Prostate gland (tissue), 2 donors: ENCODE measurements around the gene SSTR3. TPM values are rescaled to one million over a fixed set of nuclear protein-coding genes. Genes with fewer than 3 reads are reported as not detected.

Experiments used
- DNase-seq: peaks from one replicate; pipeline ENCODE4 v3.0.0-alpha.2; 2019; ENCODE audit warnings: low spot score
- H3K27ac ChIP-seq, 2 donors: fragments of 200-600 bp; sonication (generic); 2 replicates each; pipeline ENCODE4 v1.5.1; 2017 to 2019
- H3K27me3 ChIP-seq: fragments of 200-600 bp; sonication (generic); replicated peaks from 2 replicates; pipeline ENCODE4 v1.5.1; 2019; ENCODE audit not compliant: insufficient read depth
- H3K36me3 ChIP-seq, 2 donors: fragments of 200-600 bp; sonication (generic); 1 replicate in 1 of 2; 2 replicates in 1 of 2; pipeline versions ENCODE4 v1.5.1 to v1.8.1; 2017 to 2019
- H3K4me1 ChIP-seq: fragments of 200-600 bp; sonication (generic); replicated peaks from 2 replicates; pipeline ENCODE4 v1.5.1; 2019
- H3K4me3 ChIP-seq, 2 donors: fragments of 200-600 bp; sonication (generic); 2 replicates each; pipeline ENCODE4 v1.5.1; 2017 to 2019
- H3K9me3 ChIP-seq: fragments of 200-600 bp; sonication (generic); 2 replicates; pipeline ENCODE4 v1.5.1; 2017
- POLR2A ChIP-seq: fragments of 450-650 bp; IDR thresholded peaks from one replicate; pipeline ENCODE4 v1.6.1; 2016; ENCODE audit warnings: antibody characterized with exemption, mild to moderate bottlenecking
- POLR2AphosphoS5 ChIP-seq: sonication (generic); formaldehyde crosslinking; IDR thresholded peaks from one replicate; pipeline ENCODE4 v1.6.1; 2017; ENCODE audit warnings: antibody characterized with exemption
- WGBS: methylation state at CpG from one replicate; pipeline ENCODE4 v1.1.5; 2018; 5-methylcytosine and 5-hydroxymethylcytosine counted together
- intact Hi-C: fragments of 100-400 bp; cut with DNase I; formaldehyde crosslinking; loops from one replicate; pipeline ENCODE4 v1.14.2; 2022
- total RNA-seq, 2 donors: library from RNA; depleted of rRNA; stranded (reverse); fragments of >200 nt; gene quantifications; one replicate each; pipeline ENCODE4 v1.1.0, GENCODE V29; 2016
- TF ChIP-seq, protein P1 (sequence below), 4 experiments: fragments of 200-600 bp in 2 of 4; fragments of 450-650 bp in 2 of 4; sonication (generic) in 2 of 4; IDR thresholded peaks; 1 replicate in 3 of 4; 2 replicates in 1 of 4; pipeline ENCODE4 v1.5.1; 2016 to 2019; ENCODE audit warnings: antibody characterized with exemption in 4 of 4, mild to moderate bottlenecking in 2 of 4, moderate library complexity in 2 of 4

Gene SSTR3
- total RNA-seq, 2 donors from 2014 or later: 46.4 TPM; not detected in 1

DNA sequence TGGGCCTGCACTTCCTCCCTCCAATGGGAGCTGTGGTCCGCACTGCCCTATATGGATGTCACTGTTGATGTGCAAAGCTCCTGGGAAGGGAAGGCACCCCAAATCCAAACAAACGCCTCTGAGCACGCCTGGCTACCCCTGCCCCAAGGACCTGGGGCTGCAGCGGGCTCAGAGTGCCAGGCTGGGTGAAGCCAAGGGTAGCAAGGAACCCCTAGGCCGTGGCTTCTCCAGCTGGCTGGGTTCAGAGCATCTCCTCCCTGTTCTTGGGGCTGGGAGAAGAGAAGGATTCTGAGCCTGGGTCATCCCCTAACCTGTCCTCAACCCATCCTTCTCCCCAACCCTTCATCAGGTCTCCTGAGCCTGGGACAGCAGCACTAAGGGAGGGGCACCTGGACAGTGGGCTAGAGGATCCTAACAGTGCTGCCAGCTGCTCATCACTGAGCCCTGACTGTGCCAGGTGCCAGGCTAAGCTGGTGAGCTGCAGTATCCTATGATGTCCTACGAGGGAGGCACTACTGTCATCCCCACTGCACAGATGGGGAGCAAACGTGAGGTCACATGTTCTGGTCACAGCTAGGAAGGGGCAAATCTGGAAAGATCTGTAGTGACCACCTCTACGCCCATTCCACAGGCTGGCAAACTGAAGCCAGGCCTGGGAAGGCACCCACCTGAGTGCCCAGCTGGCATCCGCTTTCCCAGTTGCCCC, 3.0 kb downstream of the SSTR3 start:
- Histone ChIP-seq H3K36me3 (no peaks in the 10 kb centered on the region), H3K27me3 (no peaks in the 10 kb centered on the region), H3K4me3 (no peak overlapping the region), H3K4me1 (no peaks in the 10 kb centered on the region), H3K27ac (no peak overlapping the region), H3K9me3 (no peaks in the 10 kb centered on the region)
- intact Hi-C loops: loop anchor here (10.0 kb wide), 1 partner anchor 134 kb away; no protein-coding TSS in a partner anchor
- WGBS: 88% methylated on average over 9 of the region's 9 CpGs
- no peak for TF ChIP-seq POLR2AphosphoS5
- TF ChIP-seq, protein P1, sequence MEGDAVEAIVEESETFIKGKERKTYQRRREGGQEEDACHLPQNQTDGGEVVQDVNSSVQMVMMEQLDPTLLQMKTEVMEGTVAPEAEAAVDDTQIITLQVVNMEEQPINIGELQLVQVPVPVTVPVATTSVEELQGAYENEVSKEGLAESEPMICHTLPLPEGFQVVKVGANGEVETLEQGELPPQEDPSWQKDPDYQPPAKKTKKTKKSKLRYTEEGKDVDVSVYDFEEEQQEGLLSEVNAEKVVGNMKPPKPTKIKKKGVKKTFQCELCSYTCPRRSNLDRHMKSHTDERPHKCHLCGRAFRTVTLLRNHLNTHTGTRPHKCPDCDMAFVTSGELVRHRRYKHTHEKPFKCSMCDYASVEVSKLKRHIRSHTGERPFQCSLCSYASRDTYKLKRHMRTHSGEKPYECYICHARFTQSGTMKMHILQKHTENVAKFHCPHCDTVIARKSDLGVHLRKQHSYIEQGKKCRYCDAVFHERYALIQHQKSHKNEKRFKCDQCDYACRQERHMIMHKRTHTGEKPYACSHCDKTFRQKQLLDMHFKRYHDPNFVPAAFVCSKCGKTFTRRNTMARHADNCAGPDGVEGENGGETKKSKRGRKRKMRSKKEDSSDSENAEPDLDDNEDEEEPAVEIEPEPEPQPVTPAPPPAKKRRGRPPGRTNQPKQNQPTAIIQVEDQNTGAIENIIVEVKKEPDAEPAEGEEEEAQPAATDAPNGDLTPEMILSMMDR (IDR thresholded peaks at IDR 0.05): no peak
- no peak for TF ChIP-seq POLR2A
- DNase-seq: no peak

DNA sequence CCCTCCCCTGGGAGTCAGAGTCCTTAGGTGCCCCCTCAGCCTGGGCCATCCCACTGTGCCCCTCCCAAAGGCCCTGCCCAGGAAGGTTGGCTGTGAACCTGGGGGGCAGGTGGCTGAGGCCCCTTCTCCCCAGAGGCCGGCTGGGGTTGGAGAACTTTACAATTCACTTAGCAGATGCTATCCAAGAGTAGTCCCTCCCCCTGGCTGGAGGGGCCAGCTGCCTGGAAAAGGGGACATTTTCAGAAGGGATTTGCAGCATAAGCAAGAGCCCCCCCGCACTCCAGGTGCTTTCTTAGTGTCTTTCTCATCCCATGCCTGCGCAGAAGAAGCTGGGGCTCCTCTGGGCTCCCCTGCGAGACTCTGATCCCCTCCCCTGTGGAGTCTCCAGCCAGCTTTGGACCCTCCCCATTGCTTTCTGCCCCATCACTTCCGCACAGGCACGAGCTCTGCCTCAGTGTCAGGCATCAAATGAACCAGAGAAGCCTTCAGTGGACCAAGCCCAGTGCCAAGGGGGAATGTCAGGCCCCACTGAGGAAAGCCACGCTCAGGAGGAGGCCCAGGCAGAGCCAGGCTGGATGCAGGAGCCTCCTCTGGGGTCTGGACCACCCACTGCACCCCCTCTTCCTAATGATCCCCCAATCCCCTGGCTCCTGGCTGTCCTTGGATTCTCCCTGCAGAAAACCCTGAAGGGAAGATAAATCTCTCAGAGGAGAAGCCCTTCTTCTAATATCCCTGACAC, 3.7 kb downstream of the SSTR3 start:
- Histone ChIP-seq H3K36me3 (no peaks in the 10 kb centered on the region), H3K27ac (no peak overlapping the region), H3K4me1 (no peaks in the 10 kb centered on the region), H3K27me3 (no peaks in the 10 kb centered on the region), H3K9me3 (no peaks in the 10 kb centered on the region), H3K4me3 (no peak overlapping the region)
- TF ChIP-seq, protein P1 (IDR thresholded peaks at IDR 0.05): no peak
- TF ChIP-seq POLR2AphosphoS5 (no peak), POLR2A (no peak)
- WGBS: 87% methylated on average over 7 of the region's 7 CpGs
- intact Hi-C loops: loop anchor here (10.0 kb wide), 1 partner anchor 134 kb away; no protein-coding TSS in a partner anchor
- DNase-seq: no peak

DNA sequence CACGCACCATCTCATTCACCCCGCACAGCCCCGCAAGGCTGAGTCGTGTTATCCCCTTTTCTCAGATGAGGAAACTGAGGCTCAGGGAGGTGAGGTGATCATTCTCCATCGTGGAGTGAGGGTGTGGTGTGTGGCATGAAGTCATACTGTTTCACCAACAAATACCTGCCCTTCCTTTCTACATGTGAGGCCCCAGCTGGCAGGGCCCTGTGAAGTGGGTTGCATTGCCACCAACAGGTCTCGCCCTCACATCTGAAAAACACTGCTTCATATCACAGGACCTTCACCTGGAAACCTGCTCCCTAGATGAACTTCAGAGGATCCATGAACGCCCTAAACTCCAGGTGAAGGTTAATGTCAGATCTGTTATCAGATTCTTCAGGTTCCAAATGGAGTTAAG, 4.3 kb downstream of the SSTR3 start:
- intact Hi-C loops: loop anchor here (10.0 kb wide), 1 partner anchor 133 kb away; no protein-coding TSS in a partner anchor
- no peak overlapping the region for H3K27ac ChIP-seq
- DNase-seq: no peak
- no peaks in the 10 kb centered on the region for H3K9me3 ChIP-seq
- H3K27me3 ChIP-seq: no peaks in the 10 kb centered on the region
- WGBS: 90% methylated on average over 7 of the region's 7 CpGs
- no peak overlapping the region for H3K4me3 ChIP-seq
- no peaks in the 10 kb centered on the region for H3K36me3 ChIP-seq
- TF ChIP-seq POLR2A: no peak
- TF ChIP-seq, protein P1 (IDR thresholded peaks at IDR 0.05): no peak
- no peak for TF ChIP-seq POLR2AphosphoS5
- no peaks in the 10 kb centered on the region for H3K4me1 ChIP-seq

DNA sequence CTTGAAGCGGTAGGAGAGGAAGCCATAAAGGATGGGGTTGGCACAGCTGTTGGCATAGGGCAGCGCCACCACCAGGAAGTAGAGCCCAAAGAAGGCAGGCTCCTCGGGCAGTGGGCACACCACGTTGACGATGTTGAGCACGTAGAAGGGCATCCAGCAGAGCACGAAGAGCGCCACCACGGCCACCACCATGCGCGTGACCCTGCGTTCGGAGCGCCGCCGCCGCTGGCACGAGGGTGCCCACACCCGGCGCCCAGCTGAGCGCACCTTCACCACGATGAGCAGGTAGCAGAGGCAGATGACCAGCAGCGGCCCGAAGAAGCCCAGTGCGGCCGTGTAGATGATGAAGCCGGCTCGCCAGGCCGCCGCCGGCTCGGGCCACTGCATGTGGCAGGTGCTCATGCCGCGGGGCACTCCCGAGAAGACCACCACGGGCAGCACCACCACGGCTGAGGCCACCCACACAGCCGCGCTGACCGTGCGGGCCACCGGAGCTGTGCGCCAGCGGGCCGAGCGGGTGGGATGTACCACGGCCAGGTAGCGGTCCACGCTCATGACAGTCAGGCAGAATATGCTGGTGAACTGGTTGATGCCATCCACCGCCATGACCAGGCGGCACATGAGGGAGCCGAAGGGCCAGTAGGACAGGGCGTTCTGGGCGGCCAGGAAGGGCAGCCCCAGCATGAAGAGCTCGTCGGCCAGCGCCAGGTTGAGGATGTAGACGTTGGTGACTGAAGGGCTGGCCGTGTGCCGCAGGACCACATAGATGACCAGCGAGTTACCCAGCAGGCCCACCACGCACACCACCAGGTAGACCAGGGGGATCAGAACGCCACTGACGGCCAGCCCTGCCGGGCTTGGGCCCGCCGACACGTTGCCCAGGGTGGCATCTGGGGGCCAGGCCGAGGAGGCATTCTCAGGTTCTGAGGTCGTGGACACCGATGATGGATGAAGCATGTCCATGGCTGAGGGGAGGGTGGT, 5.1 kb downstream of the SSTR3 start:
- TF ChIP-seq, protein P1 (IDR thresholded peaks at IDR 0.05): no peak
- TF ChIP-seq POLR2A: no peak
- WGBS: 95% methylated on average over 71 of the region's 71 CpGs
- H3K27me3 ChIP-seq: no peaks in the 10 kb centered on the region
- no peaks in the 10 kb centered on the region for H3K36me3 ChIP-seq
- H3K9me3 ChIP-seq: no peaks in the 10 kb centered on the region
- H3K4me1 ChIP-seq: no peaks in the 10 kb centered on the region
- intact Hi-C loops: loop anchor here (10.0 kb wide), 1 partner anchor 132 kb away; no protein-coding TSS in a partner anchor
- no peak overlapping the region for H3K27ac ChIP-seq
- DNase-seq: no peak
- no peak overlapping the region for H3K4me3 ChIP-seq
